Measurements from ENCODE around the gene TATDN2. TPM values are rescaled to one million over a fixed set of nuclear protein-coding genes. Genes with fewer than 3 reads are reported as not detected.

TATDN2 gene
- total and polyA plus RNA-seq, 9 of the 15 experiments (the other 6 are each of a cell fraction or from before 2014, with no cell fraction given) = 5.2 to 44.7 (median 25.8) TPM

- TF ChIP-seq ZNF592 (IDR thresholded peaks at IDR 0.05) (no peak), MYC (IDR thresholded peaks at IDR 0.05; ENCODE audit: low read depth, low read length) (no peak), MYC (CRISPR knock-in tag; IDR thresholded peaks at IDR 0.05; ENCODE audit: borderline replicate concordance, low read depth) (no peak), SP1 (CRISPR knock-in tag; IDR thresholded peaks at IDR 0.05) (no peak), THAP12 (CRISPR knock-in tag; IDR thresholded peaks at IDR 0.05) (no peak), MLX (CRISPR knock-in tag; conservative IDR thresholded peaks at IDR 0.05) (no peak), ZNF217 (CRISPR knock-in tag; IDR thresholded peaks at IDR 0.05) (no peak), ZNF398 (CRISPR knock-in tag; IDR thresholded peaks at IDR 0.05) (no peak), KAT8 (IDR thresholded peaks at IDR 0.05; ENCODE audit: low read depth) (no peak), MCM3 (IDR thresholded peaks at IDR 0.05) (no peak), KDM2B (CRISPR knock-in tag; IDR thresholded peaks at IDR 0.05) (no peak), TCFL5 (CRISPR knock-in tag; conservative IDR thresholded peaks at IDR 0.05) (no peak), RCOR1 (IDR thresholded peaks at IDR 0.05; ENCODE audit: borderline replicate concordance in 1 of 2, low read depth in 2 of 2, low read length in 2 of 2) (peak in 1 of 2 experiments; percentile 32; a peak in 1 of 4 replicates), CREBBP (IDR thresholded peaks at IDR 0.05; ENCODE audit: low read depth, low read length) (no peak), NRF1 (conservative IDR thresholded peaks at IDR 0.05 in 1 of 2, IDR thresholded peaks at IDR 0.05 in 1 of 2) (peak; percentile 35 to 48; a peak in 2 of 4 replicates), CREM (IDR thresholded peaks at IDR 0.05; ENCODE audit: low read depth) (no peak), ZFP91 (CRISPR knock-in tag; IDR thresholded peaks at IDR 0.05) (no peak)
Observed at GRCh38 chr3:10234526-10235230, 13.6 kb upstream of the TATDN2 start (continued).

Measured in K562 (cell line).